Spleen (tissue), 11 donors: ENCODE measurements around the gene SPACA7. TPM values are rescaled to one million over a fixed set of nuclear protein-coding genes. Genes with fewer than 3 reads are reported as not detected.
A peak's percentile ranks its signal among the peaks of the same experiment; 100 is the strongest.

Source experiments
- DNase-seq: peaks from one replicate; pipeline ENCODE4 v3.0.0-alpha.2; 2020
- H3K27ac ChIP-seq, 8 donors: fragments of 200-600 bp; sonication (generic) in 7 of 8; 1 replicate in 4 of 8; 2 replicates in 4 of 8; pipeline versions ENCODE4 v1.5.0 to v1.8.0; 2016 to 2021; ENCODE audit warnings: inconsistent platforms in 4 of 8, mild to moderate bottlenecking in 4 of 8, moderate library complexity in 1 of 8
- H3K27me3 ChIP-seq, 7 donors: fragments of 200-600 bp; sonication (generic) in 6 of 7; replicated peaks in 1 of 7; 1 replicate in 4 of 7; 2 replicates in 3 of 7; pipeline versions ENCODE4 v1.5.0 to v1.8.0; 2016 to 2021; ENCODE audit warnings: inconsistent platforms in 3 of 7, mild to moderate bottlenecking in 1 of 7
- H3K36me3 ChIP-seq, 6 donors: fragments of 200-600 bp; sonication (generic) in 5 of 6; 1 replicate in 4 of 6; 2 replicates in 2 of 6; pipeline versions ENCODE4 v1.5.0 to v1.8.0; 2016 to 2021; ENCODE audit warnings: inconsistent platforms in 2 of 6
- H3K4me1 ChIP-seq, 6 donors: fragments of 200-600 bp; sonication (generic) in 5 of 6; 1 replicate in 3 of 6; 2 replicates in 3 of 6; pipeline versions ENCODE4 v1.5.0 to v1.8.0; 2016 to 2021; ENCODE audit warnings: inconsistent platforms in 3 of 6
- H3K4me3 ChIP-seq, 8 donors: fragments of 200-600 bp; sonication (generic) in 7 of 8; 1 replicate in 4 of 8; 2 replicates in 4 of 8; pipeline versions ENCODE4 v1.5.0 to v1.8.0; 2016 to 2021; ENCODE audit warnings: inconsistent platforms in 4 of 8, mild to moderate bottlenecking in 4 of 8, moderate library complexity in 2 of 8
- H3K9me3 ChIP-seq, 8 donors: fragments of 200-600 bp; sonication (generic) in 7 of 8; 1 replicate in 4 of 8; 2 replicates in 4 of 8; pipeline versions ENCODE4 v1.5.0 to v1.8.0; 2016 to 2021; ENCODE audit warnings: inconsistent platforms in 4 of 8
- CTCF ChIP-seq, 11 experiments: fragments of 200-600 bp in 7 of 11; fragments of 450-650 bp in 4 of 11; sonication (generic) in 4 of 11; IDR thresholded peaks in 8 of 11; conservative IDR thresholded peaks in 3 of 11; 1 replicate in 7 of 11; 2 replicates in 4 of 11; pipeline versions ENCODE4 v1.4.0 to v1.8.0; 2016 to 2021; ENCODE audit warnings: antibody characterized with exemption in 11 of 11, inconsistent platforms in 4 of 11, mild to moderate bottlenecking in 1 of 11
- POLR2A ChIP-seq, 3 donors: fragments of 450-650 bp; IDR thresholded peaks; one replicate each; pipeline ENCODE4 v1.5.1; 2017; ENCODE audit warnings: antibody characterized with exemption in 3 of 3, mild to moderate bottlenecking in 1 of 3
- POLR2AphosphoS5 ChIP-seq, 3 donors: sonication (generic); formaldehyde crosslinking; IDR thresholded peaks; one replicate each; pipeline ENCODE4 v1.5.1; 2017; ENCODE audit warnings: antibody characterized with exemption in 3 of 3
- WGBS, 5 donors: extraction: QIAGEN DNeasy Blood & Tissue Kit in 3 of 5; methylation state at CpG; one replicate each; pipeline versions ENCODE4 v1.1.5 to v1.1.7; 2013 to 2018; 5-methylcytosine and 5-hydroxymethylcytosine counted together
- intact Hi-C: fragments of 100-400 bp; cut with DNase I; formaldehyde crosslinking; loops from one replicate; pipeline ENCODE4 v1.15.0; 2023; ENCODE audit warnings: low total_unique reads
- polyA plus RNA-seq, 3 donors: library from polyadenylated mRNA; stranded (reverse); fragments of 200-250 nt; gene quantifications; one replicate each; pipeline ENCODE4 v1.2.1, GENCODE V29; 2013
- total RNA-seq, 7 donors: library from RNA; depleted of rRNA in 3 of 7; stranded (reverse); fragments of >200 nt in 3 of 7; fragmentation: NEBNext Ultra II Directional in 4 of 7; extraction: Animal tissue kit (Norgen Biotek cat#: 25700) in 4 of 7; gene quantifications; one replicate each; pipeline versions ENCODE4 v1.1.0 to v1.2.1, GENCODE V29; 2016 to 2021
- donor health status: healthy with polysubstance abuse.
- donor health status: DM: no; HTN: no; CAD: no; lungs with moderate emphysema.
- donor health status: DM: no; HTN: no; CAD: no.
- donor health status: Bipolar disorder and iron deficiency.
- donor health status: healthy.
- donor health status: DM: no; HTN: no; CAD: no.
- donor health status: DM: yes; HTN: yes; CAD: no.

SPACA7 gene
- total and polyA plus RNA-seq, 10 donors: not detected

- Histone ChIP-seq H3K27me3 (peaks cover 0 to 3% (median 0%) of the 10 kb centered on the region in 7 donors), H3K4me3 (no peak overlapping the region), H3K27ac (no peak overlapping the region), H3K4me1 (no peaks in the 10 kb centered on the region), H3K36me3 (no peaks in the 10 kb centered on the region), H3K9me3 (peaks cover 0 to 16% (median 10%) of the 10 kb centered on the region in 8 donors)
- TF ChIP-seq POLR2AphosphoS5 (IDR thresholded peaks at IDR 0.05) (no peak), POLR2A (IDR thresholded peaks at IDR 0.05) (no peak)
- 83 to 87% (median 87%) methylated on average over 33 to 35 of the region's 35 CpGs for WGBS, 5 donors
- DNase-seq: peak; percentile 72
- intact Hi-C loops: no loop called here
Measured at GRCh38 chr13:112465251-112466131, 89.3 kb downstream of the SPACA7 start.

GRCh38 chr13:112466132-112467058 is 90.2 kb downstream of the SPACA7 start:
- no peaks in the 10 kb centered on the region for H3K27me3 ChIP-seq
- H3K9me3 ChIP-seq: peaks cover 0 to 16% (median 10%) of the 10 kb centered on the region in 8 donors
- intact Hi-C loops: no loop called here
- H3K36me3 ChIP-seq: no peaks in the 10 kb centered on the region
- no peaks in the 10 kb centered on the region for H3K4me1 ChIP-seq
- no peak overlapping the region for H3K27ac ChIP-seq
- peak; percentile 62 for DNase-seq
- H3K4me3 ChIP-seq: no peak overlapping the region
- WGBS, 5 donors: 87 to 92% (median 89%) methylated on average over 32 to 40 of the region's 40 CpGs
- no peak for TF ChIP-seq POLR2AphosphoS5 (IDR thresholded peaks at IDR 0.05)
- TF ChIP-seq CTCF (IDR thresholded peaks at IDR 0.05 in 8 of 11, conservative IDR thresholded peaks at IDR 0.05 in 3 of 11): no peak
- TF ChIP-seq POLR2A (IDR thresholded peaks at IDR 0.05): no peak

GRCh38 chr13:112467236-112467635 is 91.1 kb downstream of the SPACA7 start:
- Histone ChIP-seq H3K9me3 (peaks cover 0 to 16% (median 5%) of the 10 kb centered on the region in 8 donors), H3K4me1 (no peaks in the 10 kb centered on the region), H3K27ac (no peak overlapping the region), H3K27me3 (no peaks in the 10 kb centered on the region), H3K36me3 (no peaks in the 10 kb centered on the region), H3K4me3 (no peak overlapping the region)
- no peak for TF ChIP-seq CTCF (IDR thresholded peaks at IDR 0.05 in 8 of 11, conservative IDR thresholded peaks at IDR 0.05 in 3 of 11)
- TF ChIP-seq POLR2AphosphoS5 (IDR thresholded peaks at IDR 0.05): no peak
- no peak for TF ChIP-seq POLR2A (IDR thresholded peaks at IDR 0.05)
- peak; percentile 58 for DNase-seq
- intact Hi-C loops: no loop called here
- WGBS, 5 donors: 79 to 92% (median 86%) methylated on average over 12 to 19 of the region's 19 CpGs

- no peak for TF ChIP-seq CTCF (IDR thresholded peaks at IDR 0.05 in 8 of 11, conservative IDR thresholded peaks at IDR 0.05 in 3 of 11)
- no peaks in the 10 kb centered on the region for H3K27me3 ChIP-seq
- H3K4me3 ChIP-seq: no peak overlapping the region
- H3K9me3 ChIP-seq: peaks cover 0 to 14% (median 2%) of the 10 kb centered on the region in 8 donors
- DNase-seq: peak; percentile 51
- intact Hi-C loops: no loop called here
- WGBS, 5 donors: 86 to 96% (median 89%) methylated on average over 8 to 10 of the region's 10 CpGs
- no peaks in the 10 kb centered on the region for H3K36me3 ChIP-seq
- no peak overlapping the region for H3K27ac ChIP-seq
- H3K4me1 ChIP-seq: no peaks in the 10 kb centered on the region
Measured at GRCh38 chr13:112468069-112468468, 91.9 kb downstream of the SPACA7 start.
